Hepatic stellate cell (primary cell): ENCODE results near the gene SPG21.
"Not testable (repeated sequence)": the region's sequence is repeated elsewhere in the genome, so short reads cannot be mapped to it uniquely, and the experiment has no call there.

Experiments used
- DNase-seq: peaks from one replicate; pipeline ENCODE4 v3.0.0; 2011; ENCODE audit warnings: low spot score

SPG21 gene, protein sequence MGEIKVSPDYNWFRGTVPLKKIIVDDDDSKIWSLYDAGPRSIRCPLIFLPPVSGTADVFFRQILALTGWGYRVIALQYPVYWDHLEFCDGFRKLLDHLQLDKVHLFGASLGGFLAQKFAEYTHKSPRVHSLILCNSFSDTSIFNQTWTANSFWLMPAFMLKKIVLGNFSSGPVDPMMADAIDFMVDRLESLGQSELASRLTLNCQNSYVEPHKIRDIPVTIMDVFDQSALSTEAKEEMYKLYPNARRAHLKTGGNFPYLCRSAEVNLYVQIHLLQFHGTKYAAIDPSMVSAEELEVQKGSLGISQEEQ

DNA sequence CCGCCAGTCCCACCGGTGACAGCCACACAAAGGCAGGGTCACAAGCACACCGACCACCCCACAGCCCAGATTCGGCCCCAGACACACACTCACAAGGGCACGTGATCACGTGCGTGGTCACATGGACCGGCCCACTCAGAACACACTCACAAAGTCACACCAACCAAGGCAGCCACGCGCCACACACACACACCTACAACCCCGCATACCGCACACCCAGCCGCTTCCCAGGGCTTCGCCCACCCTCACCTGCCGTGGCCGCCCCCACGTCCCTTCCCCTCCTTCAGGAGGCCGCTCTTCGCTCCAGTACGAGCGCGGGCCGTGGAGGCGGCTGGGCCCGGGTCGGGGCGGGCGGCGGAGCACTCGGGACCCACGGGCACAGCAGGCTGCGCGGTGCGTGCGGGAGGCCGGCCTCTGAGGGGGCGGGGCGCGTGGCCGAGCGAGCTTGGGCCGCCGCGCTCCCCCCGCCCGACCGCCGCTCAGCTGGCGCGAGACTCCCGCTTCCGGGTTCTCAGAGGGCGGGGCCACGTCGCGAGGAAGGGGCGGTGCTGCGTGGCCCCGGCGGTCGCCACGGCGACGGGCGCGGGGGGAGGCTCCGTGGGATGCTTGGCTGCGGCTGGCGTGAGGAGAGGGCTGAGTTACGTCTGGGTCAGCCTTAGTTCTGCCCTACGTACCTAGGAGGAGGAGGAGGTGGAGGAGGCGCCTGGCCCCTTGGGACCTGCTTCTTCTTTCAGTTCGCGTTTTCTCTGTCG is at the start of gene SPG21:
Gene SPG21, minus strand, starts transcription at position 499 of the 752 bp plus-strand sequence. CDS start 6,345 bp downstream, outside the sequence.
- DNase-seq: peak; percentile 90

DNA sequence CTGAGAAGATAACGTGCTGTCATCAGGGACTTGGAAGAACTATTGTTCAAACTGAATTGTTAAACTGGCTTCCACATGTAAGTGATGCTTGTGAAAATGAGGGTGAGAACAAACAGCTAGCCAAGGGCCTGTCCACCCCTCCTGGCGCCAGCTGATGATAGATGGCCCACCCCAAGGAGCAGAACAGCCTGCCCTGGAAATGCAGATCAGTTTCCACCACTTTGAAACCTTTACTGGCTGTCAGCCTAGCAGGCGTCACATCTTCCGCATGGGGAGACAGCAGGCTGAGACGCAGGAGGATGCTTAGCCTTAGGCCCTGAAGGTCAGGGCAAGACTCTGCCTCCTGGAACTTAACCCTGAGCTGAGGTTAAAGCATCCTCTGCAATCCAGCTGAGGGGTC is 49.1 kb upstream of the SPG21 start:
- no peak for DNase-seq

DNA sequence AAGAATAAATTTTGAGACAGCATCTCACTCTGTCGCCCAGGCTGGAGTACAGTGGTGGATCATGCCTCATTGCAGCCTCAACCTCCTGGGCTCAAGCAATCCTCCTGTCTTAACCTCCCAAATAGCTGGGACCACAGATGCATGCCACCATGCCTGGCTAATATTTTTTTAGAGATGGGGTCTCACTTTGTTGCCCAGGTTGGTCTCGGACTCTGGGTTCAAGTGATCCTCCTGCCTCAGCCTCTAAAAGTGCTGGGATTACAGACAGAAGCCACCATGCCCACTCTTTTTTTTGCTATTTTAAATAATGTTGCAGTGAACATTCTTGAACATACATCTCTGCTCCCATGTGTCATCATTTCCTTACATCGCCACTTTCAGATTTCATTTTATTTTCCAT is 48.7 kb upstream of the SPG21 start:
- DNase-seq: no peak

DNA sequence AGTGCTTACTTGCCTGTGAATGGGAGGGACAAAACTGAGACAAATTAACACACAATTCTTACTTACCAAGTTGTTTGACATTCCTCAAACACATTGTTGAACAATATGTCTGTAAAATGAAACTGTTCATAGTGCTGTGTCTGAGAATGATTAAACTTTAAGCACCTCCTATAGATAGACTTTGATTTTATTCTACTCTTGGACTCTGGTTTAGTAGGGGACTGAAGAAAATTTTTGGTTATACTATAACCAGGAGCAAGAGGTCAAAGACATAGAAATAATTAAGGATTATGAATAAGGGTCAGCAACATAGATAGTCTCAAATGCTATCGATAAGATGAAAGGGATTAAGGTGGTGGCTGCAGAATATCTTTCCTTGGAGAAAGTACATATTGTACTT is 47.6 kb upstream of the SPG21 start:
- no peak for DNase-seq

DNA sequence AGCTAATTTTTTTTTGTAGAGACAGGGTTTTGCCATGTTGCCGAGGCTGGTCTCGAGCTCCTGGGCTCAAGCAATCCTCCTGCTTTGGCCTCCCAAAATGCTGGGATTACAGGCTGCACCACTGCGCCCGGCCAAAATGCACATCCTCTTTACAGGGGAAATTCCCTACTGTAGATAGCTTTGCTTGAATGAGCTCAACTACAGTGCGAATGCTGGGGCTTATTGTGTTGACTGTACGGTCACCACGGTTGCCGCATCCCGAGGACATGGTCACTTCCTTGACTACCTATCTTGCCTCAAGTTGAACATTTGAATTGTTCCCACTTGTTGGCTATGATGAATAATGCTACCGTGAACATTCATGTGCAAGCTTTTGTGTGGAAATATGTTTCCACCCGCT is 45.0 kb upstream of the SPG21 start:
- DNase-seq: no peak

DNA sequence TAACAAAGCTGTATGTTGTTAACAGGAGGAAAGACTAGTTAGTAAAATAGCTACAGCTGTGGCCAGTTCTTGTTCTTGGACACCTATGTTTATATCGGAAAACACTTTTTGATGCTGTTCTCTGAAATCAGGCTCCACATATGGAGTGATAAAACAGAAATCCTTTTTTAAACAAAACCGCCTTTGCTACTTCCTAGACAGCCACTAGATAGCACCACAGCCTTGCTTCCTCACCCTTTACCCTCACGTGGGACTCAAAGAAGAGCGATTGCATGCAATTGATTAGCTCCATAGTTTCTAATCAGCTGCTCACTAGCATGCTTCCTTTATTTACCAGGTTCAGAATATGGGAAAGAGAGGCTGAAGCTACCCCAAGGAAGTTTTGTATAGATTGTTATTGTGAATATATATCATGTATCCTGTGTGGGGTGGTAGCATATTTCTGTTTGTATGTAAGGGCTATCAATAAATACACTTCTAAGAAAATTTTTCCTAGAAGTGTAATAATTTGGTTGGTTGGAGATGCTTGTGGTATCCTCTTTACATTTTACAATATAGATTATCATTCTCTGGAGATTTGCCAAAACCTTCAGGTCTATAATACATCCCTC is 44.0 kb upstream of the SPG21 start:
- peak; percentile 53 for DNase-seq

DNA sequence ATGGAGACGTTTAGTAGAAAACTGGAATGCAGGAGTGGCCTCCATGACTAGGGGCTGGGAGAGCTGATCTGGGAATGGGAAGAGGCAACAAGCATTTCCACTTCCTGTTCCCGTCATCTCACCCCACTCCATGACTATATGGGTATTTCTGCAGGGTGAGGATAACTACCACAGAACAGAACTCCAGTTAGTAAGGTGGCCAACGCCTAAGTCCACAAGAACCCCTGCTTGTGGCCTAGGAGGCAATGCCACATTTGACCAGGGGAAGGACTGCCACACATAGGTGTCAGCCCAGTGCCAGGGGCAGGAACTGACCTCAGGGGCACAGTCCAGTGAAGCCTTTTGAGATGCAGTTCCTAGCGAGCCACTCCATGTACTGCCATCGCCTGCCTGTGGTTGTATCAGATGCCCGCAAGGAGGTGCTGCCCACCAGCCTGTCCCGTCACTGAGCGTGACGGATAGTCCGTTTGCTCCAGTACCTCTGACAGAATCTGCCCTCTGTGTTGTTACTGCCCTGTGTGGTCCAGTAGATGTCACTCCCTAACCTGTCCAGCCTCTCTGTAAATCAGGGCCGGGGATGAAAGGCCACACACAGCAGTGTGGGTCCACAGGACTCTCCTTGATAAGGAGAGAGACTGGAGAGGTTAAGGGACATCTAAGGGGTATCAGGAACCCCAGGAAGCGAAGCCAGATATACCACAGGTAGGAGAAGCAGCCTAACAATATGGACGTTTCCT is 43.3 kb upstream of the SPG21 start:
- DNase-seq: peak; percentile 65

DNA sequence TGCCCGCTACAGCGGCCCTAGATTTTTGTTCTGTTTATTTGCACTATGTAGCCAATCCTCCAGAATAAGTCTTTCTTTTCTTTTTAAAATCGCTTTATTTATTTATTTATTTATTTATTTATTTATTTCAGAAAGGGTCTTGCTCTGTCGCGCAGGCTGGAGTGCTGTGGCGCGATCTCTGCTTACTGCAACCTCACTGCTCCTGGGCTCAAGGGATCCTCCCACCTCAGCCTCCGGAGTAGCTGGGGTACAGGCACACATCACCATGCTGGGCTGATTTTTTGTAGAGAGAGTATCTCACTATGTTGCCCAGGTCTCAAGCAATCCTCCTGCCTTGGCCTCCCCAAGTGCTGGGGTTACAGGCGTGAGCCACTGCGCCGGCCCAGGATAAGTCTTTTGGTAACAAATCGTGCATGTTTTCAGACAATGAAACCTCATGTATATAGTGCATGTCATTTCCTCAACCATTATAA is 40.1 kb upstream of the SPG21 start:
- DNase-seq: no peak

DNA sequence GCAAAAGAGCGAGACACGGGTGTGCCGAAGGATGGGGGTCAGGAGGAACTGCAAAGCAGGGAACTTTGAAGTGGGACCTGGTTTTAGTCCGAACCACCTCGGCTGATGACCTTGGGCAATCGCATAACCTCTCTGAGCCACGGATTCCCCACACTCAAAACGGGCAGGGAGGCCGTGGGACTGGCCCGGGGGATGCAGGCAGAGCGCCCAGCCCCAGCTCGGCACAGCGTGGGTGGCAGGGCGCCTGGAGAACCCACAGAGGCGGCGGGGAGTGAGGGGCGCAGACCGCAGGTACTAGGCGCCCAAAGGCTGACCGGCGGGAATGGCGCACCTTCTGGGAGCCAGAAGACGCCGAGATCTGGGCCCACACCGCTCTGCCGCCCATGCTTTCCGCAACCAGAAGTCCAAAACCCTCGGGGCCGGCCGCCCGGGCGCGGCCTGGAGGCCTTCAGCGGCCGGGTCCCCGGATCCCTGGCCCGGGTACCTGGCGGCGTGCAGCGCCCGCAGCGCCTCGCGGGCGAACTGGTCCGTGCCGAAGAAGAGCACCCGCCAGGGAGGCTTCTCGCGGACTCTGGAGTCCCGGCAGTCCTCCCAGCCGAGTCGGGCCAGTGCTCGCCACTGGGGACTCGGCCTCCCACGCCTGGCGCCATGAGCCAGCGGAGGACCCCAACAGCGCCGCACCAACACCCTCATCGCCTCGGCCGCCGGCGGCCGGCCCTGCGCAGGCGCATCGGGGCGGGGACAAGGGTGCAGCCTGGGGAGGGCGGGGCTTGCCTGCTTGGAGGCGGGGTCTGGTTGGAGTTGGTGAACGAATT is 39.4 kb upstream of the SPG21 start, which contains the start of gene MTFMT:
Gene MTFMT, minus strand, starts transcription at position 719 of the 815 bp plus-strand sequence. Its CDS starts 26 bp downstream, at position 693.
- peak; percentile 97 for DNase-seq

DNA sequence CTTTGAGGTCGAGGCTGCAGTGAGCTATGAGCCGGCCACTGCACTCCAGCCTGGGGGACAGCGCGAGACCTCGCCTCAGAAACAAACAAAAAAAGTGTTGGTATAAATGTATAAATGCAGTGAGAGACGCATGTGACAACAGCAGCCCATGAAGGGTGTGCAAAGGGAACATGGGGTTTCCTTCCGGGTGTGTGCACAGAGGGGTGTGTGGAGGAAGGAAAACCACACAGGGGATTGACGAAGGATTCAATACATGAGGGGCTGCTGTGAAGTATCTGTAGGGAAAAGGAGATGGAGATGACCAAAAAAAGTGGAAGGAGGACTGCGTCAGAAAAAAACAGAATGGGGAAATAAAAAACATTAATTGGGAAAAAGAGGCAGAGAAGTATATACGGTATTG is 38.6 kb upstream of the SPG21 start:
- no peak for DNase-seq

DNA sequence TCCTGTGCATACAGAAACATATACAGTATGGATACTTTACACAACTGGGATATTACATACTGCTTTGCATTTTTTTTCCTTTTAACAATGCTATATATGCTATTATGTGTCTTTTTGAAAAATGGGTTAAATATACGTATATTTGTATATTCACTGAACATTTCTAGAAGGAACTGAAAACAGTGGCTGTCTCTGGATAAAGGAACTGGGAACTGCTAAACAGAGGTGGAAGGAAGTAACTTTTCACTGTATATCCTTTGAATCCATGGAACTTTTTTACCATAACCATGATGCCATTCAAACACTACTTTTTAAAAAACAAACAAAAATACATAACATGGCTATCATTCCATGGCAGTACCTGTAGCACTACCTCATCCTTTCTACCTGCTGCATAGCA is 37.9 kb upstream of the SPG21 start:
- DNase-seq: no peak

DNA sequence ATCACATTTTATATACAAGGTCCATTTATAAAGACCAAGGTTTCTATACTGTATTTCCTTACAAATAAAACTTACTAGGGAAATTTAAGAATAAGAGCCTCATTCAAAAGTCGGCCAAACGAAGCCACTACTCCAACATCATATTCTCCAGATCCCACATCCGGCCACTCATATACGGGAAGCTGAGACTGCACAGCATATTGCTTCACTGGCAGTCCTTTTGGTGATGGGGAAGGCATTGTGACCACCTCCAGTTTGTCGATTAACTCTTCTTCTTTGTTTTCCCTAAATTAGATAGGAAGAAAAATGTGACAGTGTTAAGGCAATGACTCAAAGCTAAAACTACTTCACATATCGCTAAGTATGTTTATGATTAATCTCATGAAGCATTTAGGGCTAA is 37.0 kb upstream of the SPG21 start:
- DNase-seq: no peak

DNA sequence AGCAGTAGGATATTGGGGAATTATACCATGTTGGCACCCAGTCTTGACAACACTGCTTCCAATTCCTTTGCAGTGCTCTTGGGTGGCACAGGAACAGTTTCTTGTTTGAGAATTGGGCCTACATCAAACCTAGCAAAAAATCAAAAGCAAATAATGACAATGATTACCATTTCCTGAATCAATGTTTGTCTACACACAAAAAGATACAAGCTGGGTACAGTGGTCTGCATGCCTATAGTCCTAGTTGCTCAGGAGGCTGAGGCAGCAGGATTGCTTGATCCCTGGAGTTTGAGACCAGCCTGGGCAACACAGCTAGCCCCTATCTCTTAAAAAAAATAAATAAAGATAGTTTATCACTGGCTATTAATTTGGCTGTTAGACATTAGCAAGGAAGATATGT is 31.8 kb upstream of the SPG21 start:
- DNase-seq: no peak

DNA sequence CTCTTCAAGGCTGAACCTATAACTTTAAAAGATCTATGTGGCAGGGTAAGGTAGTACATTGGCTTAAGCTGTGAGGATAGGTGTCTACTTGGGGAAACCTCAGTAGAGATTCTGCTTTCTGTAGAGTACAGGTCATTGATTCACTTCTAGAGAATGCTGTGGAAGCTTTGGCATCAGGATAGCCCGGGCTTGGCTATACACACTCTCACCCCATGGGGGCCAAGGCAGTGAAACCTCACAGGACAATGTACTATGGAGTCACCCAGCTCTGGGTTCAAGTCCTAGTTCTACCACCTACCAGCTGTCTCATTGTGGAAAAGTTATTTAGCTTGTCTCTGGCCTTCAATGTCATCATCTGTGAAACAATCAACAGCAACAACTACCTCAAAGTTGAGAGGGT is 30.7 kb upstream of the SPG21 start:
- no peak for DNase-seq

DNA sequence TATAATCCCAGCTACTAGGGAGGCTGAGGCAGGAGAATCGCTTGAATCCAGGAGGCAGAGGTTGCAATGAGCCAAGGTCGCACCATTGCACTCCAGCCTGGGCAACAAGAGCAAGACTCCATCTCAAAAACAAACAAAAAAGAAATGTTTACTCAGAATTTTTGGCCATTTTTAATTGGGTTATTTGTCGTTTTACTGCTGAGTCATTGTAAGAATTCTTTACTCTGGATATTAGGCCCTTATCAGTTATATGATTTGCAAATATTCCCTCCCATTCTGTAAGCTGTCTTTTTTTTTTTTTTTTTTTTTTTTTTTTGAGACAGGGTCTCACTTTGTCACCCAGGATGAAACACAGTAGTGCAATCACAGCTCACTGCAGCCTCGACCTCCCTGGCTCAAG is 21.5 kb upstream of the SPG21 start:
- DNase-seq: not testable (repeated sequence)

DNA sequence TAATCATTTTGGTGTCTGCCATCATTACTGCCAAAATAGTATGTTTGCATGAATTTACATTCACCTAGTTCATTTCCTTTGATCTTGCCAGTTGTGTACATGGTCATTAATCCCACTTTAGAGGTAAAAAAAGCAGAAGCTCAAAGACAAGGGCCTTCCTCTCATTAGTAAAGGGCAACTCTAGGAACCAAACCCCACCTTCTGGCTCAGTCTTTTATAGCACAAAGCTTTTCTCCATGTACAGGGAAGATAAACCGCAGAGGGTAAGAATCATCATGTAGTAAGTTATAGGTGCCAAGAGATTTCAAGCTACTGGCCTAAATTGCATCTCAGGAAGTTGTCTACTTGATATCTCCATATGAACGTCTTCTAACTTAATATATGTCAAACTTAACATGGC is 19.3 kb upstream of the SPG21 start:
- DNase-seq: no peak

DNA sequence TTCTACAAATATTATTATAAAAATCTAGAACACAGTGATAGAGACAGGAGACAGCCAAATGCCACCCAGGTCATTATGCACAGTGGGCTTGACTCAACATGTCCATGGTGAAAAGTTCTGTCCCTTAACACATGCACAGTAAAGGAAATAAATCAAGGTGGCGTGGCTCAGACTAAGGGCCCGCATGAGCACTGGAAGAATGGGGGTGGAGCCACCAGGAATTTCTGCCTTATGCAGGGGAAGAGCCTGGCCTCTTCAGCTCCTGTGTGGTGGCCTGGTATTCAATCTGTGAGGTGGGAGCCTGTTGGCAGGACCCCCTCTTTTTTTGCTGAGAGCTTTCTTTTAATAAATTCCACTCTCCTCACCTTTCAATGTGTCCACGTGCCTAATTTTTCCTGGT is 17.2 kb upstream of the SPG21 start:
- DNase-seq: no peak

DNA sequence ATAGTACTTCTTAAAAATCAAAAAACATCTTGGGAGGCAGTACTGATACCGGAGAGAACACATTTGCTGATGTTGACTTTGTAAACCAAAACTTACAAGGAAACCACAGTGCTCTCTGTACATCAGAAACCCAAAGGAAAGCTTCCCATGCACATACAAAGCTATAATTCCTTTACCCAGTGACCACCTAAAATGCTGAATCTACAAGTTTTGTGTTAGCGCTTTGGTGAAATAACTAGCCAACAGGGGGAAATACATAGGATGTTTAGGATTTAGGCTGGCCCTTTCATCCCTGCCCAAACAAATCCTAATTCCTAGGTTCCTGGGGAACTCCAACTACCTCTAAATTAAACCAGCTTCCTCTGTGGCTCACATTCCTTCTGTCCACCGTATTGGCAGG is 15.3 kb upstream of the SPG21 start:
- DNase-seq: no peak

DNA sequence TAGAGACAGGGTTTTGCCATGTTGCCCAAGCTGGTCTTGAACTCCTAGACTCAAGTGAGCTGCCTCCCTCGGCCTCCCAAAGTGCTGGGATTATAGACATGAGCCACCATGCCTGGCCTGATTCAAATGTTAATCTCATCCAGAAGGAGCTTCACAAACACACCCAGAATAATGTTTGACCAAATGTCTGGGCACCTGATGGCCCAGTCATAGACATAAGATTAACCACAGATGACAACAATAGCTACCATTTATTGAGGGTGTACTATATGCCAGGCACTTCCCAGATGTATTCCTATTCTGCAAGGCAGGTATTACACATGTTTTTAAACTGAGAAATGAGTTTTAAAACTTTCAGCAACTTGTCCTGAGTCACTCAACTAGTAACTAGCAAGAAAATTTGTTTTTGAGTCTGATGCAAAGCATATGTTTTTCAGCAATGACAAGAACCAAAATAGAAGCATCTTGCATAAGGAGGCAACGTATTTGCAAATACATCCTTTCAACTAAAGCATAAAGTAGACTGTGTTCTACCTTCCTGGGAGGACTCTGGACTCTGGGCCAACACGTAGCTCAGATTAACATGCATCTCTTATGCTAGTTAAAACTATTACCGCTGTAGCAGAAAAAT is 8.1 kb upstream of the SPG21 start:
- DNase-seq: no peak

DNA sequence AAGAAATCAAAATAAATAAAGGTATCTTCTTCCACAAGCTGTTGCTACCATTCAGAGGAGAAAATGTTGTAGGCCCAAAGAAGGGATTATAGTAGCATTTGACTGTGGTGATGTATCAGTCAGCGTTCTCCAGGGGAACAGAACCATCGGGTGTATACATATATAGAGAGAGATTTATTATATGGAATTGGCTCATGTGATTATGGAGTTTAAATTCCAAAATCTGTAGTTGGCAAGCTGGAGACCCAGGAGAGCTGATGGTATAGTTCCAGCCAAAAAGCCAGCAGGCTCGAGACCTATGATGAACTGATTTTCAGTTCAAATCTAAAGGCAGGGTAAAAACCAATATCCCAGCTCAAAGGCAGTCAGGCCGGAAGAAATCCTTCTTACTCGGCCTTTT is 7.4 kb upstream of the SPG21 start:
- no peak for DNase-seq

DNA sequence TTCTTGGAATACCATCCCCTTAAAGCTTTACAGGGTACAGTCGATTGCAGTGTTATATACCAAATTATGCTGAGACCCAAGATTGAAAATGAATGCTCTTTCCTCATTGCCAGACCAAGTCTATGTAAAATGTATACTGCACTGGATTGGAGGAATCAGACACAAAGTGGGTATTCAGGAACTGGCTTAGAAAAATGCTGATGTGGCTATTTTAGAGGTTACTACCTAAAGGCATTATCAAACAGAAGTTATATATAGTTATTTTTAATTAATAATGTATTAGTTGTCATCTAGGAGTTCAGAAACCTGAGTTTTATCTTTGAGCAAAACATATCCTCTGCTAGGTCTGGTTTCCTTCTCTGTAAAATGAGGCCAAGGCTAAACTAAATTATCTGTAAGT is 3.6 kb upstream of the SPG21 start:
- no peak for DNase-seq
